Body of pancreas (tissue), 4 donors: ENCODE measurements around the gene IL7R.

Source experiments
- POLR2A ChIP-seq, 3 donors: fragments of 450-650 bp; IDR thresholded peaks; one replicate each; pipeline ENCODE4 v1.6.1; 2016; ENCODE audit warnings: antibody characterized with exemption in 3 of 3, mild to moderate bottlenecking in 2 of 3
- TF ChIP-seq, protein P1 (sequence below), 7 experiments: fragments of 450-650 bp in 4 of 7; fragments of 200-600 bp in 3 of 7; sonication (generic) in 3 of 7; IDR thresholded peaks; one replicate each; pipeline ENCODE4 v1.5.1; 2016 to 2019; ENCODE audit warnings: antibody characterized with exemption in 7 of 7

GRCh38 chr5:35861718-35862117, 5.0 kb downstream of the IL7R start:
- TF ChIP-seq, protein P1, sequence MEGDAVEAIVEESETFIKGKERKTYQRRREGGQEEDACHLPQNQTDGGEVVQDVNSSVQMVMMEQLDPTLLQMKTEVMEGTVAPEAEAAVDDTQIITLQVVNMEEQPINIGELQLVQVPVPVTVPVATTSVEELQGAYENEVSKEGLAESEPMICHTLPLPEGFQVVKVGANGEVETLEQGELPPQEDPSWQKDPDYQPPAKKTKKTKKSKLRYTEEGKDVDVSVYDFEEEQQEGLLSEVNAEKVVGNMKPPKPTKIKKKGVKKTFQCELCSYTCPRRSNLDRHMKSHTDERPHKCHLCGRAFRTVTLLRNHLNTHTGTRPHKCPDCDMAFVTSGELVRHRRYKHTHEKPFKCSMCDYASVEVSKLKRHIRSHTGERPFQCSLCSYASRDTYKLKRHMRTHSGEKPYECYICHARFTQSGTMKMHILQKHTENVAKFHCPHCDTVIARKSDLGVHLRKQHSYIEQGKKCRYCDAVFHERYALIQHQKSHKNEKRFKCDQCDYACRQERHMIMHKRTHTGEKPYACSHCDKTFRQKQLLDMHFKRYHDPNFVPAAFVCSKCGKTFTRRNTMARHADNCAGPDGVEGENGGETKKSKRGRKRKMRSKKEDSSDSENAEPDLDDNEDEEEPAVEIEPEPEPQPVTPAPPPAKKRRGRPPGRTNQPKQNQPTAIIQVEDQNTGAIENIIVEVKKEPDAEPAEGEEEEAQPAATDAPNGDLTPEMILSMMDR (IDR thresholded peaks at IDR 0.05), result no peak
- TF ChIP-seq POLR2A (IDR thresholded peaks at IDR 0.05), result no peak
